ENCODE results near the gene MBNL2.

DNA sequence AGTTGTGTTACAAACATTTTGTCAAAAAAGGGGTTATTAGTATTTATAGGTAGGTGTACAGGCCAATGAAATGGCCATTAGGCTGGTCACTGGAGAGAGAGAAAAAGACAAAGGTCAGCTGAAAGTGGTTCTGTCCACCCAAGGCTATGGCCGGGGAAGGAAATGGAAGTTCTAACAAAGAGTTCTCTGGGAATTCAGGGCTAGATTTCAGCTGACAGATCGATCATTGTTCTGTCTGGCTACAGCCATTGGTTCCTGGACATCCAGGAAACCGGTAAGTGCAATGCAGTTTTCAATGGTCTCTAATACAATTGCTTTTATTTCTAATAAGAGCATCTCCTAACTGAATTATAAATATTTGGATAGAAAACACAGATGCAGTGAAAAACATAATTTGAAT is 42.5 kb downstream of the MBNL2 start:
- TF ChIP-seq MAX (IDR thresholded peaks at IDR 0.05) (no peak), TAF1 (IDR thresholded peaks at IDR 0.05; ENCODE audit: low read depth) (no peak), EP300 (IDR thresholded peaks at IDR 0.05; ENCODE audit: borderline replicate concordance) (no peak)
